Measurements from ENCODE around the gene TRIM40. TPM values are rescaled to one million over a fixed set of nuclear protein-coding genes. Genes with fewer than 3 reads are reported as not detected.

TRIM40 gene
- total and polyA plus RNA-seq, 2 of the 13 experiments (the other 11 are each of a cell fraction or from before 2014, with no cell fraction given) = 0.58 TPM; not detected in 1

DNA sequence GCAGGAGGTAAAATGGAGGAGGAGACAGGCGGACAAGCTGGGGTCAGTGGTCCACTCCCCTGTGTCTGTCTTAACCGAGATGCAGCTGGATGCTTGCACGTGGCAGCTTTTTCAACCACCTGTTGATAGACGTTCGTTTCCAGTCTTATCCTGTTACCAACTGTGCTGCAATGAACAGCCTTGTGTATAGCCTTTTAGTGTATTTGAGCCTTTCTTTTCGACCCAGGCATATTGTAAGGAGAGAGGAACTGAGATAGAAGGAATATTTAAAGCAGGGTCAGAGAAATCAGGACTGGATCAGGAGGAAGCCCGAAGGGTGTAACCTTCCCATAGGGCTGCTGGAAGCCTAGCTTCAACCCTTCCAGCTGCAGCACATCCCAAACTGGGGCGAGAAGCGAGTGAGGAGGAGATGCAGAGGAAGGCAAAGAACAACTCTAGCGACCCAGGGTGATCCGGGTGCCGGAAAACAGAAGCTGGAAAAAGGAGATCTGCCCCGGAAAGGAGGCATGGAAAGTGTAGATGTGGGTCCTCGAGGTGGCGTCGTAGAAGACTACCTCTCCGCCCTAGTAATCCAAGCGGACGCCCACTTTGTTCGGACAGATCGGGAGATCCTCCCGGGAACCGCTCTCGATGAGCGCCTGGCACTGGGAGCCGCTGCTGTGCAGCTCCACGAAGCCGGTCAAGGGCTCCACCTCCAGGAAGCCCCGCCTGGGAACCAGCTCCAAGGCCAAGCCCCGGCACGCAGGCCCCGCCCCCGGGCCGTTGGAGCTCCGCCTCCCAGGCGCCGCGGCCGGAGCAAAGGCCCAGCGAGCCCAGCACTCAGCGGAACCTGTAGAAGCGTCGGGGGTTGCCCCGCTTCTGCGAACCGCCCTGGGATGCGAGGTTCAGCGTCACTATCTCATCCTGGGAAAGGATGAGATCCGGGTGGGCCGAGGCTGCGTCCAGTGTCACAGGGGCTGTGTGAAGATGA, 34.2 kb upstream of the TRIM40 start (continued):
- TF ChIP-seq, protein P1, sequence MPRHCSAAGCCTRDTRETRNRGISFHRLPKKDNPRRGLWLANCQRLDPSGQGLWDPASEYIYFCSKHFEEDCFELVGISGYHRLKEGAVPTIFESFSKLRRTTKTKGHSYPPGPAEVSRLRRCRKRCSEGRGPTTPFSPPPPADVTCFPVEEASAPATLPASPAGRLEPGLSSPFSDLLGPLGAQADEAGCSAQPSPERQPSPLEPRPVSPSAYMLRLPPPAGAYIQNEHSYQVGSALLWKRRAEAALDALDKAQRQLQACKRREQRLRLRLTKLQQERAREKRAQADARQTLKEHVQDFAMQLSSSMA (CRISPR knock-in tag; IDR thresholded peaks at IDR 0.05) = no peak
- TF ChIP-seq ZBTB42 (CRISPR knock-in tag; IDR thresholded peaks at IDR 0.05) (0 out of 2 replicates have a peak, but pooled peaks have one; percentile 56), ZFP82 (CRISPR knock-in tag; IDR thresholded peaks at IDR 0.05; ENCODE audit: borderline replicate concordance) (no peak), ZNF382 (CRISPR knock-in tag; IDR thresholded peaks at IDR 0.05; ENCODE audit: borderline replicate concordance) (no peak), ATAD3A (CRISPR knock-in tag; IDR thresholded peaks at IDR 0.05) (no peak), RBAK (CRISPR knock-in tag; IDR thresholded peaks at IDR 0.05) (no peak), ZFX (CRISPR knock-in tag; IDR thresholded peaks at IDR 0.05; ENCODE audit: low read depth) (peak; percentile 93), ZNF552 (CRISPR knock-in tag; IDR thresholded peaks at IDR 0.05; ENCODE audit: borderline replicate concordance) (peak; percentile 83), ZNF496 (CRISPR knock-in tag; IDR thresholded peaks at IDR 0.05; ENCODE audit: insufficient replicate concordance) (no peak), ZNF713 (CRISPR knock-in tag; IDR thresholded peaks at IDR 0.05) (no peak), ZSCAN31 (CRISPR knock-in tag; IDR thresholded peaks at IDR 0.05; ENCODE audit: low read depth) (peak; percentile 47; the same call in 1 of the 2 replicates)
- TF ChIP-seq, protein P2, sequence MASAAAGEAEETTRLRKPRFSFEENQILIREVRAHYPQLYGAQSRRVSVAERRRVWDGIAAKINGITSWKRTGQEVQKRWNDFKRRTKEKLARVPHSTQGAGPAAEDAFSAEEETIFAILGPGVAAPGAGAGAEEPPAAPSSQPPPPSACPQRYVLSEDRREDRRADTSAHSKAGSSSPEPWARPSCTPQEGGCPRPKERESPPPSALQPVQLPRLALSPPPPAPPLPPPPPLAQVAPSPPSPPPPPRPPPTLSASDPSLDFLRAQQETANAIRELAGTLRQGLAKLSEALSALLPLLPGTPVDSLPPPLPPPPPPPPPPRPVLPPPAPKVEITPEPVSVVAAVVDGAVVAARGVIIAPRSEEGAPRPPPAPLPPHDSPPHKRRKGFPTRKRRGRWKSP (CRISPR knock-in tag; IDR thresholded peaks at IDR 0.05) = peak; percentile 74
- TF ChIP-seq, protein P3, sequence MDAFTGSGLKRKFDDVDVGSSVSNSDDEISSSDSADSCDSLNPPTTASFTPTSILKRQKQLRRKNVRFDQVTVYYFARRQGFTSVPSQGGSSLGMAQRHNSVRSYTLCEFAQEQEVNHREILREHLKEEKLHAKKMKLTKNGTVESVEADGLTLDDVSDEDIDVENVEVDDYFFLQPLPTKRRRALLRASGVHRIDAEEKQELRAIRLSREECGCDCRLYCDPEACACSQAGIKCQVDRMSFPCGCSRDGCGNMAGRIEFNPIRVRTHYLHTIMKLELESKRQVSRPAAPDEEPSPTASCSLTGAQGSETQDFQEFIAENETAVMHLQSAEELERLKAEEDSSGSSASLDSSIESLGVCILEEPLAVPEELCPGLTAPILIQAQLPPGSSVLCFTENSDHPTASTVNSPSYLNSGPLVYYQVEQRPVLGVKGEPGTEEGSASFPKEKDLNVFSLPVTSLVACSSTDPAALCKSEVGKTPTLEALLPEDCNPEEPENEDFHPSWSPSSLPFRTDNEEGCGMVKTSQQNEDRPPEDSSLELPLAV (CRISPR knock-in tag; conservative IDR thresholded peaks at IDR 0.05; ENCODE audit: low read depth) = no peak
- TF ChIP-seq, protein P4, sequence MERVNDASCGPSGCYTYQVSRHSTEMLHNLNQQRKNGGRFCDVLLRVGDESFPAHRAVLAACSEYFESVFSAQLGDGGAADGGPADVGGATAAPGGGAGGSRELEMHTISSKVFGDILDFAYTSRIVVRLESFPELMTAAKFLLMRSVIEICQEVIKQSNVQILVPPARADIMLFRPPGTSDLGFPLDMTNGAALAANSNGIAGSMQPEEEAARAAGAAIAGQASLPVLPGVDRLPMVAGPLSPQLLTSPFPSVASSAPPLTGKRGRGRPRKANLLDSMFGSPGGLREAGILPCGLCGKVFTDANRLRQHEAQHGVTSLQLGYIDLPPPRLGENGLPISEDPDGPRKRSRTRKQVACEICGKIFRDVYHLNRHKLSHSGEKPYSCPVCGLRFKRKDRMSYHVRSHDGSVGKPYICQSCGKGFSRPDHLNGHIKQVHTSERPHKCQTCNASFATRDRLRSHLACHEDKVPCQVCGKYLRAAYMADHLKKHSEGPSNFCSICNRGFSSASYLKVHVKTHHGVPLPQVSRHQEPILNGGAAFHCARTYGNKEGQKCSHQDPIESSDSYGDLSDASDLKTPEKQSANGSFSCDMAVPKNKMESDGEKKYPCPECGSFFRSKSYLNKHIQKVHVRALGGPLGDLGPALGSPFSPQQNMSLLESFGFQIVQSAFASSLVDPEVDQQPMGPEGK (CRISPR knock-in tag; IDR thresholded peaks at IDR 0.05) = peak; percentile 43
- TF ChIP-seq, protein P5, sequence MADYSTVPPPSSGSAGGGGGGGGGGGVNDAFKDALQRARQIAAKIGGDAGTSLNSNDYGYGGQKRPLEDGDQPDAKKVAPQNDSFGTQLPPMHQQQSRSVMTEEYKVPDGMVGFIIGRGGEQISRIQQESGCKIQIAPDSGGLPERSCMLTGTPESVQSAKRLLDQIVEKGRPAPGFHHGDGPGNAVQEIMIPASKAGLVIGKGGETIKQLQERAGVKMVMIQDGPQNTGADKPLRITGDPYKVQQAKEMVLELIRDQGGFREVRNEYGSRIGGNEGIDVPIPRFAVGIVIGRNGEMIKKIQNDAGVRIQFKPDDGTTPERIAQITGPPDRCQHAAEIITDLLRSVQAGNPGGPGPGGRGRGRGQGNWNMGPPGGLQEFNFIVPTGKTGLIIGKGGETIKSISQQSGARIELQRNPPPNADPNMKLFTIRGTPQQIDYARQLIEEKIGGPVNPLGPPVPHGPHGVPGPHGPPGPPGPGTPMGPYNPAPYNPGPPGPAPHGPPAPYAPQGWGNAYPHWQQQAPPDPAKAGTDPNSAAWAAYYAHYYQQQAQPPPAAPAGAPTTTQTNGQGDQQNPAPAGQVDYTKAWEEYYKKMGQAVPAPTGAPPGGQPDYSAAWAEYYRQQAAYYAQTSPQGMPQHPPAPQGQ (CRISPR knock-in tag; IDR thresholded peaks at IDR 0.05; ENCODE audit: borderline replicate concordance) = no peak
- TF ChIP-seq, protein P6, sequence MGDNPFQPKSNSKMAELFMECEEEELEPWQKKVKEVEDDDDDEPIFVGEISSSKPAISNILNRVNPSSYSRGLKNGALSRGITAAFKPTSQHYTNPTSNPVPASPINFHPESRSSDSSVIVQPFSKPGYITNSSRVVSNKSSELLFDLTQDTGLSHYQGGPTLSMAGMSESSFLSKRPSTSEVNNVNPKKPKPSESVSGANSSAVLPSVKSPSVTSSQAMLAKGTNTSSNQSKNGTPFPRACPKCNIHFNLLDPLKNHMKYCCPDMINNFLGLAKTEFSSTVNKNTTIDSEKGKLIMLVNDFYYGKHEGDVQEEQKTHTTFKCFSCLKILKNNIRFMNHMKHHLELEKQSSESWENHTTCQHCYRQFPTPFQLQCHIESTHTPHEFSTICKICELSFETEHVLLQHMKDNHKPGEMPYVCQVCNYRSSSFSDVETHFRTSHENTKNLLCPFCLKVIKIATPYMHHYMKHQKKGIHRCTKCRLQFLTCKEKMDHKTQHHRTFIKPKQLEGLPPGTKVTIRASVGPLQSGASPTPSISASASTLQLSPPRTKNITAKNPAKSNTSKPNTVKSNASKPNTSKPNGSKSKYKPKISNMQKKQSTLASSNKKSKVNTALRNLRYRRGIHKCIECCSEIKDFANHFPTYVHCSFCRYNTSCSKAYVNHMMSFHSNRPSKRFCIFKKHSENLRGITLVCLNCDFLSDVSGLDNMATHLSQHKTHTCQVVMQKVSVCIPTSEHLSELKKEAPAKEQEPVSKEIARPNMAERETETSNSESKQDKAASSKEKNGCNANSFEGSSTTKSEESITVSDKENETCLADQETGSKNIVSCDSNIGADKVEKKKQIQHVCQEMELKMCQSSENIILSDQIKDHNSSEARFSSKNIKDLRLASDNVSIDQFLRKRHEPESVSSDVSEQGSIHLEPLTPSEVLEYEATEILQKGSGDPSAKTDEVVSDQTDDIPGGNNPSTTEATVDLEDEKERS (CRISPR knock-in tag; IDR thresholded peaks at IDR 0.05) = no peak; the same call in 1 of the 2 replicates

All from HepG2 (cell line).